Measurements from ENCODE around the gene ASPSCR1. TPM values are rescaled to one million over a fixed set of nuclear protein-coding genes. Genes with fewer than 3 reads are reported as not detected.
"Not testable (repeated sequence)": the region's sequence is repeated elsewhere in the genome, so short reads cannot be mapped to it uniquely, and the experiment has no call there.

Gene ASPSCR1
- total RNA-seq, 1 donor, result 28.0 TPM

DNA sequence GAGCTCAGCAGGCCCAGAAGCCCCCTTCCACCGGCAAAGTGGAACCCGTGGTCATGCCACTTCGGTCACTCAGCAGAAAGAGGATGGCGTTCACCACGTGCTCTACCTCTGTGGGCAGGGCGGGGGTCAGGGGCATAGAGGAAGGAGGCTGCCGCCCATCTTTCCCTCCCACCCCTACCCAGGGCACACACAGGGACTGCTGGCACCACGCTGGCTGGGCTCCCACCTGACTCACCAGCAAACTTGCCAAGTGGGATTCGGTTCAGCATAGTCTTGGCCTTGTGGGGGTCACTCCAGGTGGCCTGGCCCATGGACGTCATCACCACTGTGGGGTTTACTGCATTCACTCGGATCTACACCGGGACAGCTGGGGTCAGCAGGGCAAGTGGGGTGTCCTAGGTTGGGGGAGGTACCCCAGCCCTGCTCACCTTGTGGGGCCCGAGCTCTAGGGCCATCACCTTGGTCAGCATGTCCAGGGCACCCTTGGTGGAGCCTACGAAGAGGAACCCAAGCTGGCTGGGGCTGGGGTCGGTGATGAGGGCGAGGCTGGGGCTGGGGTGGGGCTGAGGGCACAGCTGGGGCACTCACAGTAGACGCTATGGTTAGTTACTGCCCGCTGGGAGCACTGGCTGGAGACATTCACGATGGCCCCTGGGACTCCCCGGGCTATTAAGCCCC lies 58.7 kb downstream of the ASPSCR1 start:
- DNase-seq (ENCODE audit: low read depth in 2 of 3, low spot score in 2 of 3), result no peak

DNA sequence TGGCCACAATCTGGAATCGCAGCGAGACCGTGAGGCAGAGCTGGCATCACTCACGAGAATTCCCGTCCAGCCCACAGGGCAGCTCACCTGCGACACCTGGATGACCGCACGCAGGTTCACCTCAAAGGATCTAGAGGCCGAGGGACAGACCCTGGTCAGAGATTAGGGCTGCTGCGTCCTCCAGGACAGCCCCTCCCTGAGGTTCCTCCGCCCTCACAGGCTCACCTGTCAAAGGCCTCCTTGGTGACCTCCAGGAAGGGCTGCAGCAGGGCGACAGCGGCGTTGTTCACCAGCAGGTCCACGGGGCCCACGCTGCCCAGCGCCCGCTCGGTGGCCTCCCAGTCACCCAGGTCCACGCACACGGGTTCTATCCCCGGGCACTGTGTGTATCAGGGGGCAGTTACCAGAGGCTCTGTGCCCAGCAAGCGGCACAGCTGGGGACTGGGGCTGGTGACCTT lies 59.2 kb downstream of the ASPSCR1 start:
- DNase-seq (ENCODE audit: low read depth in 2 of 3, low spot score in 2 of 3), result no peak

DNA sequence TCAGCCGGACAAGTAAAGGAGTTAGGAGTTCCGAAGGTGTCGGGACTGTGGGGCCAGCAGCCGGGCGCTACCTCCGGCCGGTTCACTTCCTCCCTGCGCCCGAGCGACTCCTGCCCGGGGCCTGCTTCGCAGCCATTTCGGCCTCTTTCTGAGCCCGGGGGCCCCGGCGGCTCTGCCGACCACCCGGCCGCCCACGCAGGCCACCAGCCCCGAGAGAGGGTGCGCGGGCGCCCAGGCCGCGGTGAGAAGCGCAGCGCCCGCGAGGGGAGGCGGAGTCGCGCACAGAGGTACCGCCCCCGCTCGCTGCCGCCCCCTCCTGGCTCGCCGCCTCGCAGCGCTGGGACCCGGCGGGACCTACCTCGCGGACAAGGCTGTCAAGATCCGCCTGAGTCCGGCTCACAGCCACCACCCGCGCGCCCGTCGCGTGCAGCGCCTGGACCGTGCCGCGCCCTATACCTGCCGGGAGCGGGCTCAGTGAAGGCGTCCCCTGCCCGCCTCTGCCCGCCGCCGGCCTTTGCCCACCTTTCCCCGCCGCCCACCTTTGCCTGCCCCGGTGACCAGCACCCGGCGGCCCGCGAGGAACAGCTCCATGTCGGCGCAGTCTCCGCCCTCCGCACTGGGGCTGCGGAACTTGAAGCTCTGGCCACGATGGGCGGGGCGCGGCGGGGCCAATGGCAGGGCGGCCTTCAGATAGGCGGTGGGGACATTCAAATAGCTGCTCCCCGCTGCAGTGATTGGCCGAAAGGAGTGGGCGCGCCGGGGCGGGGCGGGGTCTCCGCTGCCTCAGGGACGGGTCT lies 59.9 kb downstream of the ASPSCR1 start, which contains the start of gene DCXR:
Gene DCXR (minus strand): TSS at position 606 of the 797 bp plus-strand sequence. CDS start 15 bp downstream, at position 591.
- DNase-seq (ENCODE audit: low read depth in 2 of 3, low spot score in 2 of 3), result peak; percentile 86 to 97 (median 96)

DNA sequence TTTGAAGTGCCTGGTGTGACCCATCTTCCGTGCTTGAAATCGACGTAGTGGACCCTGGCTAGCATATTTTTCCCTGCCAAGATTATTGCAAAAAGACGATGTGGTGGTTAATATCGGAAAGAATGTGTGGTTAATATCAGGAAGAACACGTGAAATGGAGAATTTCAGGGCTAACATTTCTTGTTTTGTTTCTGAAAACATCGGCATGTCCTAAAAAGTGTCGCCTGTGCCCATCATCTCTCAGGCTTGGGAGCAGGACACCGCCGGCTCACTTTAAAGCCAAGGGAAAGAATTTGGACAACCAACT lies 60.4 kb downstream of the ASPSCR1 start:
- no peak for DNase-seq (ENCODE audit: low read depth in 2 of 3, low spot score in 2 of 3)

DNA sequence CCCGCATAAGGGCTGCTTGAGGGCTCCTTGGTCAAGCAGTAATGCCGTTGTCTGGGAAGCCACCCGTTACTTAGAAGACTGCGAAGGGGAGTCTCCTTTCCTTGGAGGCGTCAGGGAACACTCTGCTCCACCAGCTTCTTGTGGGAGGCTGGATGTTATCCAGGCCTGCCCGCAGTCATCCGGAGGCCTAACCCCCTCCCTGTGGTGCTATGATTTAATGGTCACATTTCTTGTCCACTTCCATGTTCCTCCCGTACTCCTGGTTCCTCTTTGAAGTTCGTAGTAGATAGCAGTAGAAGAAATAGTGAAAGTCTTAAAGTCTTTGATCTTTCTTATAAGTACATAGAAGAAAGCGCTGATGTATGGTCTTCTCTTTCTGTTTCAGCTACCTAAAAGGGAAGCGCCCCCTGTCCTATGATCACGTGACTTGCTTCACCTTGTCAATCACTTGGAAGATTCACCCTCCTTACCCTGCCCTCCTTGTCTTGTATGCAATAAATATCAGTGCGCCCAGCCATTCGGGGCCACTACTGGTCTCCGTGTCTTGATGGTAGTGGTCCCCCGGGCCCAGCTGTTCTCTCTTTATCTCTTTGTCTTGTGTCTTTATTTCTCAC lies 61.5 kb downstream of the ASPSCR1 start:
- not testable (repeated sequence) for DNase-seq (ENCODE audit: low read depth in 2 of 3, low spot score in 2 of 3)

DNA sequence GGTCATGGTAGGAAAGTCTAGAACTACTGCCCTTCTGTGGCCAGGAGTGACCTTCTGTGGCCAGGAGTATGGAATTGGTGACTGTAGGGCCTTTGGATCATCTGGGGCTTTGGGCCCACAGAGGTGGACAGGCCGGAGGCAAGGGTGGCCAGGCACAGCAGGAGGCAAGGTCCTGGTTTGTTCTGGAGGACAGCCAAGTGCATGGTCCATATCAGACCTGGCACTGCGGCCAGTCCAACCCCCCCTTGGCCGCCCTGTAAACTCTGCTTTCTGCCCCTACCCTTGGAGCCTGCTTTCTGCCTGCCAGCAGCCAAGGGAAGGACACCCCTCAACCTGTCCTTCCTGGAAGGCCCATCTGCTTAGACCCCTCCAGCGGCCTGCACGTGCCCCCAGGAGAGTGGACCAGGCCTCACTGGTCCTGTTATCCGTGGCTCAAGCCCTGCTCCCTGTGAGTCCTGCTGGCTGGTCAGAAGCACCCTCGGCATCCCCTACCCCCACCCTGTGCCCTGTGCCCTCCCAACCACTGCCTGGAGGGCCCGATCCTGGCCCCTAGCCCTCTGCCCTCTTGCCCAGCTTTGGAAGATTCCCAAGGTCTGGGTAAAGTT lies 62.4 kb downstream of the ASPSCR1 start:
- no peak for DNase-seq (ENCODE audit: low read depth in 2 of 3, low spot score in 2 of 3)

DNA sequence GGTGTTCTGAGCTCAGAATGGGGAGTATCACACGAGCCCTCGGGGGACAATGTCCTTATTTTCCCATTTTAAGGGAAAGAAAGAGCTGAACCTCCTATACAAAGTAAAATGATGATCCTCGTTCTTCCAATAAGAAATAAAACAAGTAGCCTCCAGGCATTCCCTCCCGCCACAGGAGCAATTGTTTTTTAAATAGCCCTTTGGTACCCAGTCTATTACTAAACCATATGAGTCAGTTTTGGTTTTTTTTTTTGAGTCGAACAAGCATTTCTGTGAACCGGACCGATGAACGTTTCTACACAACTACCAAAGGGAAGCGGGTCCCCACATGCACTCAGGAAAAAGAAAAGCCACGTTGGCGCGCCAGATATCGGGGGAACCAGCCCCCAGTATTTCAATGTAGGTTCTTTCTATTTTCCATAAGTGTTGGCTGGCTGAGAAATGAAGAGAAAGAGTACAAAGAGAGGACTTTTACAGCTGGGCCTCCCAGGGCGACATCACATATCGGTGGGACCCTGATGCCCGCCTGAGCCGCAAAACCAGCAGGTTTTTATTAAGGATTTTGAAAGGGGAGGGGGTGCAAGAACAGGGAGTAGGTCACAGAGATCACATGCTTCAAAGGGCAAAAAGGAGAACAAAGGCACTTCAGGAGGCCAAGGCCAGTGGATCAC lies 63.9 kb downstream of the ASPSCR1 start:
- no peak for DNase-seq (ENCODE audit: low read depth in 2 of 3, low spot score in 2 of 3)

DNA sequence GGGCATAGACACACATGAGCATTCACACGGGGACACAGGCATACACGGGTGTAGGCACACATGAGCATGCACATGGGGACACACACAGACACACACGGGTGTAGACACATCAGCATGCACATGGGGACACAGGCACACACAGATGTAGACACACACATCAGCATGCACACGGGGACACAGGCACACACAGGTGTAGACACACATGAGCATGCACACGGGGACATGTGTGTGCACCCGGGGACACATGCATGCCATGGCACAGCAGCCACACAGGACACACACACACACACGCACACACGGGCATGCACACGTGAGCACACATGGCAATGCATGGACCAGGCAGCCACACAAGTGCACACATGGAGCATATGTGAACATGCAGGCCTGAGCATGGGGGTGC lies 65.2 kb downstream of the ASPSCR1 start:
- DNase-seq (ENCODE audit: low read depth in 2 of 3, low spot score in 2 of 3), result no peak

DNA sequence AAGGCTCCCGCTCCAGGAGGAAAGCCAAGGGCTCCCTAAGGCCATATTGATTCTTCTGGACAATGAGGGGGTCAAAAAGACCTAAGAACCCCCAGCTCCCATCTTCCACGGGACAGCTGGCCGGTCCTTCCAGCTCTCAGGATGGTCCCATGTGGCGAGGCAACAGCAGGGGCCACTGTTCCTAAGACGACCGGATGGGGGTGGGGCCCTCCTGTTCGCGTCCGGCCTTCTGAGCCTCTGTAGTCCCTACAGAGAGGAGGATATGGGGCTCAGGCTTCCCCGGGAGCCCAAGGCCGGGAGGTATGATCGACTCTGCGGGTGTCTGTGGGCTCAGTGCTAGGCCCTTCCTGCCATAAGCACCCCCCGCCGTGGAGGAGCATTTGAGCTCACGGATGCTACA lies 66.1 kb downstream of the ASPSCR1 start:
- no peak for DNase-seq (ENCODE audit: low read depth in 2 of 3, low spot score in 2 of 3)

DNA sequence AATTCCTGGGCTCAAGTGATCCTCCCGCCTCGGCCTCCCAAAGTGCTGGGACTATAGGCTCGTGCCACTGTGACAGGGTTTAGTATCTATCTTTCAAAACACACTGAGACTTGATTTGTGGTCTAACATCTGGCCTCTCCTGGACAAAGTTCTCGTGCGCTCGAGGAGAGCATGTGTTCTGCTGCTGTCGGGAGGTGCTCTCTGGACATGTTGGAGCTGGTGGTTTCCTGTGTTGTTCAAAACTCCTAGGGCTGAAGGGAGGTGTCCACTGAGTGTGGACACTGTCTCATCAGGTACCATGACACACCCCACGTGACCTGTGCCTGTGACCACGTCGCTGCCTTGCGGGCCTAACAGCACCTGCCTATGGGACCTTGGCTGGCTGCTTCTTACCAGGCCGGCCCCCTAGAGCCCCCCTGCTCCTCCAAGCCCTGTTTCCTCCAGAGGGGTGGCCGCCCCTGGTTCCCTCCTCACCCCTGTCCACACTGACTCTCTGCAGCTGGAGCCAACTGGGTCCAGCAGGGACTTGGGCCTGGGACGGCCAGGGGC lies 68.6 kb downstream of the ASPSCR1 start:
- DNase-seq (ENCODE audit: low read depth in 2 of 3, low spot score in 2 of 3), result no peak

DNA sequence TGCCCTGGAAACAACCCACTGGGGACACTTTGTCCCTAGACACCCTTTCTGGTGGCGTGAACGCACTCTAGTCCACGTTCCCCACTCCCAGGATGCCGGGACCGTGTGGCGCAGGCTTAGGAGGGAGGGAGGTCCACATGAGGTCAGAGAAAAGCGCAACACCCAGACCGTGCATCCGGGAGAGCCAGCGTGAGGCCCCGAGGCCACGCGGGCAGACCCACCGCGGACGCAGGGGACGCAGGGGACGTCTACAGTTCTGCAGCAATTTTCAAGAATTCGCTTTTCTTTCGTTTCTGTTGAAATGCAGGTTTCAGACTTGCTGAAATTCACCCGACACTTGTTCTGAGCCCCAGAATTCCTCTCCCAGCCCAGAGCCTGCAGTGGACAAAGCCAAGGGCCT lies 69.5 kb downstream of the ASPSCR1 start:
- no peak for DNase-seq (ENCODE audit: low read depth in 2 of 3, low spot score in 2 of 3)

DNA sequence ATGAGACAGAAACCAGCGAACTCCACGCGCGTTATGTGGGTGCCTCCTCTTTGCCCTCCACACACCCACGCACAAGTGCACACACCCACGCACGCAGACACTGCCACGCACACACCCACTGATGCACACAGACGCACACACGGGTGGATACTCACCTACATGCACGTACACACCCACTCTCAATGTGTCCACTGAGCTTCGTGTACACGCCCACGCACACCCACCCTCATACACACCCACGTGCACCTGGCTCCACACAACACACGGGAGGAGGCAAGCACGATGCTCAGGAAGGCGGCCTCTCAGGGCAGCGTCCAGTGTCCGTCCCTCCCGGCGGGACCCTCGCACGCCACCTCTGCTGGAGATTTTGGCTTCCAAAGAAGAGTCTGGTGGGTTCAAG lies 70.0 kb downstream of the ASPSCR1 start:
- no peak for DNase-seq (ENCODE audit: low read depth in 2 of 3, low spot score in 2 of 3)

DNA sequence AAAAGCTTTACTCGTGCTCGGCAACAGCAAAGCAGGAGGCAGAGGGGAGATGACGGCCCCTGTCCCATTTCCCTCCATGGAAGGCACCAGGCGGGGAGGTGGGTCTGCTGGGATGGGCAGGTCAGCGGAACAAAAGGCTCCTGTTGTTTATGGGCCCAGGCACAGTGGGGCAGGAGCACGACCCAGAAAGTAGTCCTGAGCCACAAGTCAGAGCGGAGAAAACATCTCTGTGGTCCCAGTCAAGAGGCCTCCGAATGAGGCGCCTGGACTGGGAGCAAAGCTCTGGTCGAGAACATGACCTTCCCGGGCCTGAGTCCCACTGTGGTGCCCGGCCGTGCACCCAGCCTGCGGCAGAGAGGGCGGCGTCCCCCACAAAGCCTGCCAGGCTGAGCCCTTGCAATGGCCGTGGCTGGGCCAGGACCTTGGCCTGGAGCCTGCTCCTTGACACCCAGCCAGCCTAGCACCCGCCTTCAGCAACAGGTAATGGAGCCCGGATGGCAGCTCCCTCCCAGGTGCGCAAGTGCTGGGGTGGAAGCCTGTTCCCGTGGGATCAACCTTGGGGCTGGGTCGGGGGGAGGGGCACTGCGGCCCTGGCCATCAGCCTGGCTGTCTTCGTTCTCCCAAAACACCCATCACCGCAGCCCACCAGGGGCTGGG lies 70.6 kb downstream of the ASPSCR1 start:
- no peak for DNase-seq (ENCODE audit: low read depth in 2 of 3, low spot score in 2 of 3)

DNA sequence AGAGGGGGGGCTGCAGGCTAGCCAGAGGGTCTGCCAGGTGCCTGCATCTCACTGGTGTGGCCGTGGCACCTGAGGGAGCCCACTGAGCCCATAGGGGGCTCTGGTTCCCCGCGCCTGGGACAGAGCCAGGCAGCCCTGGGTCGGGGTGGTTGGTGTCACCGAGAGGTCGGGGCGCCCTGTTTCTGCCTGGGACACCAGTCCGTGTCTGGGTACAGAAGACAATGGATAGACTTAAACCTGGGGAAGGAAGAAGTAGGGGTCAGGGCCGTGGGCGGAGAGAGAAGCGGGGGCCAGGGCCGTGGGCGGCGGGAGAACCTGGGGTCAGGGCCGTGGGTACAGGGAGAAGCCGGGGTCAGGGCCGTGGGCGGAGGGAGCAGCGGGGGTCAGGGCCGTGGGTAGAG lies 71.1 kb downstream of the ASPSCR1 start:
- no peak for DNase-seq (ENCODE audit: low read depth in 2 of 3, low spot score in 2 of 3)

DNA sequence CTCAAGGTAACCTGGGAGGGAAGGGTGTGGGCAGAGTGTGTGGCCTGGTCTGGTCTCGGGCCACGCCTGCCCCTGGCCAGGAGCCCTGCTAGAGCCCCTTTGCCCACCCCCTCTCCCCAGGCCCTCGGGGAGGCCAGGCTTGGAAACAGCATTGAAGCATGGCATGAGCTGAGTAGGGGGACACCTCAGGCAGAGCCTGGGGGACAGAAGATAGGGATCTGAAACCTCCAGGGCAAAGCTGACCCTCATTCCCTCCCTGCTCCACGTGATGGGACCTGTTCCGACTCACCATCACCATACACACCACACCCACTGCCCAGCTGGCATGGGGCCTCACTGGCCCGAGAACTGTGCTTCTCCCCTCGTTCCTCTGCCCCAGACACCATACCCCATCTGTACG lies 71.7 kb downstream of the ASPSCR1 start:
- DNase-seq (ENCODE audit: low read depth in 2 of 3, low spot score in 2 of 3), result no peak

DNA sequence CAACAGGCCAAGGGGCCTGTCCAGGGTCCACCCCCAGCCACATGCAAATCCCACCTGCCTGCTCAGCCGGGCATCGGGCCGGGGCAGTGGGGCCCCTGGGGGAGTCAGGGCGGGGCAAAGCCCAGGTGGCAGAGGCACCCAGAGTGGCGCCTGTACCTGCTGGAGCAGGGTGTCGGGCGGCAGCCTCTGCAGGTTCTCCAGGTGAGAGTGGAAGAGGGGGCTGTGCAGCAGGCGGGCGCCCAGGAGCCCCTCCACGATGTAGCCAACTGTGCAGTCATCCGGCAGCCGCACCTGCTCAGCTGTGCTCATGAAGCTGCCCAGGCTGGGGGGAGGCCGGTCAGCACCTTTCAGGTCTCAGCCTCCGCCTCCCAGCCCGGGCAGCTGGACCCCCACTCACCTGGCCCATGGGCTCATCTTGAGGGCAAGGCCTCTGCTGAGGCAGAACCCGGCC lies 72.1 kb downstream of the ASPSCR1 start:
- DNase-seq (ENCODE audit: low read depth in 2 of 3, low spot score in 2 of 3), result no peak

DNA sequence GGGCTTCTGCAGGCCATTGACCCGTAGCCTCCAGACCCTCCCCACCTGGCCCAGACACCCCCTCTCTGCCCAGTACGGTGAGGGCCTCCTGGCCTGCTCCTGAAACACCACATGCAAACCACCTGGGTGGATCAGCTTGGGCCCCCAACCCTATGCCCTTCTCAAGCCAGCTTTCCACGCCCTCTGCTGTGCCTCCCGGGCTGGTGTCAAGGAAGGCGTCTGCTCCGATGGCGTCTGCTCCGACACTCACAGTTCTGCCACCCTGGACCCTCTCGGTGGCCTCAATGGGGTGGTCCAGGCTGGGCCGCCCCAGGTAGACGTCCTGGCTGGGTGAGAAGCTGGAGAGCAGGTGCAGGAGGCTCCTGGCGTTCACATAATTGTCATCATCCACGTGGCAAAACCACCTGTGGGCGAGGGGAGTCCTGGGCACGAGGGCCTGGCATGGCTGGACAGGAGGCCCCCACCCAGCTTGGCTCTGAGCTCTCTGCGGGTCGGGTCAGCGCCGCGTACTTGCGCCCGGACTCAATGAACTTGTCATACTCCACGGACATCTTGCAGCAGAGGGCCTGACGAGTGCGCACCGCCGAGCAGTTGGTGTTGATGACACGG lies 72.8 kb downstream of the ASPSCR1 start:
- DNase-seq (ENCODE audit: low read depth in 2 of 3, low spot score in 2 of 3), result no peak

DNA sequence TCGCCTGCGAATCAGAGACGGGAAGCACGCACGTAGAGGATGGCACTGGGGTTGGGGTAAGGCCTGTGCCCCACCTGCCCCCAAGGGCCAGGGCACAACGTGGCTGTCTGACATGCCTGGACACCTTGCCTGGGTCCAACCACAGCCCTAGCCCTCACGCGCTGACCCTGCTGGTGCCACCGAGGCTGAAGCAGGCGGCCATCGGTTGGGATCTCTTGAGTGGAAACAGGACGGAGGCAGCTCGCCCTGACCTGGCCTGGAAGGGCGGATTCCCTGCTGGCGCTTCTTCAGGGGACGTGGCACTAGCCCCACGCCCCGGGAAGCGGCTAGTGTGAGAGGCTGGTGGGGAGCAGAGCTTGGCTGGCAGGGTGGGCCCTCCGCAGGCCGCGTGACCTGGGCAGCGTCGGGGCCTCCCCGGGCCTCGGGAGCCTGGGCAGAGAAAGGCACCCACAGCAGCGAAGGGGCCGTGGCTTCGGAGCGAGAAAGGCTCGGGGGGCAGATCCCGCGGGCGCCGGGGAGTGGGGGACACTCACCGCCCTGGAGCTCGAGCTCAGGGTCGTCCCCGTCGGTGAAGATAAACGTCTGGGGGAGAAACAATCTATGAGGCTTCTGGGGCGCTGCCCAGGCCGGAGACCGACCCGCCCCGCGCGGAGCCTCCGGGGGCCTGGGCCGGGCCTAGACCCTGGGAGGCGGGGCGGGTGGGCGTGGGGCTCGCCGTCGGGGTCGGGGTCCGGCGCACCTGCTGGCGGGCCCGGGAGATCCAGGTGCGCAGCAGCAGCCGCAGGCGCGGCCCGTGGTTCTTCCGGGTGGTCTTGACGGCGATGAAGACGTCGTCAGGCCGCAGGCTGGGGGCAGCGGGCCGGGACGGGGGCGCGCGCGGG lies 73.6 kb downstream of the ASPSCR1 start:
- no peak for DNase-seq (ENCODE audit: low read depth in 2 of 3, low spot score in 2 of 3)

Data from hematopoietic multipotent progenitor cell (in vitro differentiated cells).